ENCODE data around the gene ADISSP.
A peak's percentile ranks its signal among the peaks of the same experiment; 100 is the strongest.

The ADISSP gene

GRCh38 chr20:3767427-3768341, at the start of gene ADISSP:
Gene ADISSP, minus strand, starts transcription at chr20:3767753. Its CDS starts 7,653 bp downstream, at chr20:3760100.
- peak; percentile 79 to 89 for DNase-seq

- no peak for DNase-seq
Measured at GRCh38 chr20:3815703-3816315, 48.3 kb upstream of the ADISSP start.

- no peak for DNase-seq
Measured at GRCh38 chr20:3814928-3815495, 47.5 kb upstream of the ADISSP start.

GRCh38 chr20:3813848-3814581, 46.5 kb upstream of the ADISSP start:
- DNase-seq, result no peak

GRCh38 chr20:3812975-3813847, 45.7 kb upstream of the ADISSP start:
- no peak for DNase-seq

GRCh38 chr20:3812259-3812681, 44.7 kb upstream of the ADISSP start:
- no peak for DNase-seq

GRCh38 chr20:3811467-3812258, 44.1 kb upstream of the ADISSP start:
- DNase-seq, result peak; percentile 83 to 89

- no peak for DNase-seq
Measured at GRCh38 chr20:3808544-3808943, 41.0 kb upstream of the ADISSP start.

- no peak for DNase-seq
Measured at GRCh38 chr20:3804781-3805180, 37.2 kb upstream of the ADISSP start.

GRCh38 chr20:3804254-3804751, 36.8 kb upstream of the ADISSP start:
- DNase-seq, result no peak

GRCh38 chr20:3803854-3804253, 36.3 kb upstream of the ADISSP start:
- no peak for DNase-seq

GRCh38 chr20:3803289-3803688, 35.7 kb upstream of the ADISSP start:
- no peak for DNase-seq

- no peak for DNase-seq
Measured at GRCh38 chr20:3802524-3803239, 35.1 kb upstream of the ADISSP start.

- DNase-seq, result no peak
Measured at GRCh38 chr20:3801846-3802245, 34.3 kb upstream of the ADISSP start.

- no peak for DNase-seq
Measured at GRCh38 chr20:3801299-3801698, 33.7 kb upstream of the ADISSP start.

GRCh38 chr20:3800878-3801260, 33.3 kb upstream of the ADISSP start:
- no peak for DNase-seq

GRCh38 chr20:3800256-3800877, 32.8 kb upstream of the ADISSP start:
- DNase-seq, result no peak

- no peak for DNase-seq
Measured at GRCh38 chr20:3798908-3799248, 31.3 kb upstream of the ADISSP start.

- DNase-seq, result no peak
Measured at GRCh38 chr20:3798373-3798768, 30.8 kb upstream of the ADISSP start.

Data from bone marrow (tissue), 2 donors.